GM21447 (cell line): ENCODE results near the gene PHACTR3.

Source experiments
- ATAC-seq: cut with Tn5 transposase; IDR thresholded peaks from one replicate; pipeline ENCODE4 v1.9.1; 2021; ENCODE audit not compliant: unreplicated experiment

PHACTR3 gene

DNA sequence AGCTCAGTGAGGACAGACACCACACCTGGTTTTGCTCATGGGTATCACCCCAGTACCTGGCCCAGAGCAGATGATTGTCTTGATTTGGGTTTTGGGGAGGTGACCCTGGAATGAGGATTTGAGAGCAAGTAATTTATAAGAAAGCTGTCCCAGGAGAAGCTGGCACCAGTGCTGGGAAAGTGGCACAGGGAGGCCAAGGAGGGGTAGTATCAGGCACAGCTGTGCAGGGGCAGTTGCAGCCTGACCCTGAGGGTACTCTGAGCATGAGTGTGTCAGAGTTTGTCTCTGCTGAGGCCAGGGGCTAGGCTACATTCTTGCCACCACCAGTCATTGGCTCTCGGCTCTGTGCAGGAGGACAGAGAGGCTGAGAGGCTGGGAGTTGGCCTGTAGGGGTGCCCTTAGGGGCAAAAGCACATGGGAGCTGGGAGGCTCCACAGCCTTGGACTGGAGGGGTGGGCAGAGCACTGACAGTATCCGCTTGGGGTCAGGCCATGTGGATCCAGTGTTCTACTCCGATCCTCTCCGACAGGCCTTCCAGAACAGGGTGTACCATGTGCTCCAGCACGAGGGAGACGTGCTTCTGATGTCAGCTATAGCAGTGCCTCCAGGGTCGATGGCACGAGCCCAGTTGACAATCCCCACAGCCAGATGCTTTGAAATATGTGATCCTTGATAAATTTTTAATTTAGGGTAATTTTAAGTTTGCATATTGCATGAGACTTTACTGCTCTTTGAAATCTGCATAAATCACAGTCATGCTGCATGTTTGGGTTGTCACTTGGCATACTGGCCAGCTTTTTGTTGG is 121.3 kb downstream of the PHACTR3 start:
- ATAC-seq: no peak

DNA sequence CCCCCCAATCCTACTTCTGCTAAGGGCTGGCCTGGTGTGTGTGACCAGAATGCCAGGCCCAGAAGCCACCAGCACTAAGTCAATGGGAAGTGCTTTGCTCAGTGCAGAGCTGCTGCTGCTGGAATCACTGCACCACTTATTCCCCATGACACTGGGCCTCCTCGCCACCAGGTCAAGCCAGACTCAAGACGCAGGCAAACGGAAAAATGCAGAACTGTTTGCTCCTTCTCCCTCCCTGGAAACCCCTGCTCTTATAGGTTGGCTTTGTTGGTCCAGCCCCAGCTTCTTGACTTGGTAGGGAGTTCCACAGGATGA is 121.9 kb downstream of the PHACTR3 start:
- no peak for ATAC-seq

DNA sequence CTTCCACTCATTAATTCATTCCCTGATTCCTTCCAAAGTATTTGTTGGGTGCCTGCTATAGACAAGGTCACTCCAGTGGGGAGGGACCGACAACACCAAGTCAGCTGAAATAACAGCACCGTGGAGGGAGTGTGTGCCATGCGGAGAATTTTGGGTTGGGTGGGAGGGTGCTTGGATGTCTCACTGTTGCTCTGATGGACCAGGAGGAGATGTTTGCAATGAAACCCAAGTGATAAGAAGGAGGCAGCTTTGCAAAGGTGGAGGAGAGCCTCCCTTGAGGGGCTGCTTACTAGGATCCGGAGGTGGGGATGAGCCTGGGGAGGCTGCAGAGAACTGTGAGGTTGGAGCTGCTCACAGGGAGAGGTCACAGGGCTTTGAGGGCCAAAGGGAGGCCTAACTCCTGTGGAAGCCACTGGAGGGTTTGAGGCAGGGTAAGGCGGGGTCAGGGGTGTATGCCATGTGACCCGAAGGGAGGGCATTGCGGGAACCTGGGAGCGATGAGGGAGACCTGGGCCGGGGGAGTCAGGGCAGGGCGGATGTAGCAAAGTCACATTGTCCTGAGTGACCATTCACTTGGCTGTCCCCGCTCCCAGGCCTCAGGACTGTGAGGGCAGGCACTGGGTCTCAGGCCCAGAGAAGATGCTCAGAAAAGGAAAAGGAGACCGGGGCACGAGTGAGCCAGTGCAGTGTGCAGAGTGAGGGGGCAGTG is 124.5 kb downstream of the PHACTR3 start:
- ATAC-seq: no peak

DNA sequence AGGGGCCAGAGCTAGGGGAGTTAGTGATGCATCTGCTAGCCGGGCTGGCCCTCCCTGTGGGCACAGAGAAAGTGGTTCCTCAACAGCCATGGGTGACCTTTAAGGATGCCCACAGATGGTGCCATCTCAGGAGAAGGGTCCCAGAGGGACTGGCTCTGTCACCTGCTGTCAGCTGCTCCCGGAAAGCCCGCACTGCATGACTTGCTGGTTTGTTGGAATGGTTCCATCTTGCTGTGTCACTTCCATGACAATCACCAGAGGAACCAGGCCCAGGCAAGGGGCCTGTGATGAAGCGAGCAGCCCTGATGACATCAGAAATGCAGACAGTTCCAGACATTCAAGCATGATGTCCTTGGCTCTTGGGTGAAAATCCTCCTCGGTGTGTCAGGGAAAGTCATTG is 125.2 kb downstream of the PHACTR3 start:
- ATAC-seq: no peak

GRCh38 chr20:59730722-59731121 is 126.4 kb downstream of the PHACTR3 start:
- no peak for ATAC-seq

GRCh38 chr20:59731376-59731775 is 127.0 kb downstream of the PHACTR3 start:
- ATAC-seq: no peak

DNA sequence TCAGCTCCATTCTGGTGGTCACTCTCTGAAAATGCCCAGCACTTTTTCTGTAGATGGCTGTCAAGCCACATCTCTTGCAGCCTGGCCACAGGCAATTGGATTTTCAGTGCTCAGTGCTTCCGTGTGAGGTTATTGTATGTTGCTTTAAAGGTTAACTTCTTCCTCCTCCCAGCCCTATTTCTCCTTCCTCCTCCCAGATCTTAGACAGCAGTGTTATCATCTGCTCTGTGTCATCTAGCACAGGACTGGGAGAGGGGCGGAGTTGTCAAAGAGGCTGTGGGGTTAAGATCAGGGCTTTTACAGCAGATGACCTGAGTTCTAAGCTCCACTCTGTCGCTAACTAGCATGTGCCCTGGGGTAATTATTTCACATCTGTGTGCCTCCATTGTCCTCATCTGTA is 129.0 kb downstream of the PHACTR3 start:
- no peak for ATAC-seq

GRCh38 chr20:59735486-59735885 is 131.1 kb downstream of the PHACTR3 start:
- ATAC-seq: no peak

- no peak for ATAC-seq
These were observed 131.6 kb downstream of the PHACTR3 start for GRCh38 chr20:59735917-59736316.

DNA sequence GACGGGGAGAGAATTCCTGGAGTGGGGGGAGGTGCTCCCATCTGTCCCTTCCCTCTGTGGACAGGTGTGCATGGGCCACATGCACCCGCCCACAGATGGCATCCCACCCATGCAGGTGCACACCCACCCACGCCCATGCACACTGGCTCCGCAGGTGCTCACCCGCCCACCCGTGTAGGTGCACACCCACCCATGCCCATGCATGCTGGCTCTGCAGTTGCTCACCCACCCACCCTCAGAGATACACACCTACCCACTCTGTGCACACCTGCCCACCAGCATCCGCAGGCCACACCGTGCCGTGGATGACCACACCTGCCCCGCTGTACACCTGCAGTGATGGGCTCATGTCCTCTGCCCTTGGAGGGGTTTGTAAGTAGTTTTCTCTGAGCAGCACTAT is 132.0 kb downstream of the PHACTR3 start:
- no peak for ATAC-seq

DNA sequence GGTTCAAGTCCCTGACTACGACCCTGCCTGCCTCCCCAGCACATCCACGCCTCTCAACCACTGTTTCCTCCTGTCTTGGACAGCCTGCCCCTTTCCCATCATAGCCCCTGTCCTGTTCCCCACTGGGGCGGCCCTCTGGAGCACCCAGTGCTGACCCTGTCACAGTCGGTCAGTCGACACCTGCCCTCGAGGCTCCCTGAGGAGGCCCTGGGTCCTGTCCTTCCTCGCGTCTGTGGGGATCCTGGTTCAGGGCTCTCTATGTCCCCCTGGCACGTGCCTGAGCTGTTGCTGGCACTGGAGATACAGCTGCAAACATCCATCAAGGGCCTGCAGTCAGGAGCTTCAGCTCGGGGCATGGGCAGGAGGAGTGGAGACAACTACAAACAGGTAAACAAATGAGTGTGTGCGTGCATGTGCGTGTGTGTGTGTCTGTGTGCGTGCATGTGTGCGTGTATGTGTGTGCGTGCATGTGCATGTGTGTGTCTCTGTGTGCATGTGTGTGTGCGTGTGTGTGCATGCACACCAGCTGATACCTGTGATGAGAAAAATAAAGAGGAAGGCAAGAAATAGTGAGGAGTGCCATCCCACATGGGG is 132.8 kb downstream of the PHACTR3 start:
- no peak for ATAC-seq

DNA sequence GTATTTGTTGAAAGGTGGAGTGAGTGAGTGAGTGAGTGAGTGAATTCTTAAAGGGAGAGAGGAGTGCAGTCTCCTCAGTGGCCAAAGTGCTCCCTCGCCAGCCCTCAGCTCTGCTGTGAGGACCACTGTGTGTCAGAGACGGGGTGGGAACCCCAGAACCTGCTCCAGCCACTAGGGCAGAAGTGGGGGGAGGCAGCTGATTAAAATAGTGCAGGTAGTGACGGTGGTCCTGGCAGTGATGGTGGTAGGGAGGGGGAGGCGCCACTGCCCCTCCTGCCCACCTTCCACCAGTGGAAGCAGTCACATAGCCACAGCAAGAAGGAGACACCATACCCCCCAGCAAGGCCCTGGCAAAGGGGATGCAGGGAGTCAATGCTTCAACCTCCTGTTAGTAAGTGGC is 133.5 kb downstream of the PHACTR3 start:
- no peak for ATAC-seq

DNA sequence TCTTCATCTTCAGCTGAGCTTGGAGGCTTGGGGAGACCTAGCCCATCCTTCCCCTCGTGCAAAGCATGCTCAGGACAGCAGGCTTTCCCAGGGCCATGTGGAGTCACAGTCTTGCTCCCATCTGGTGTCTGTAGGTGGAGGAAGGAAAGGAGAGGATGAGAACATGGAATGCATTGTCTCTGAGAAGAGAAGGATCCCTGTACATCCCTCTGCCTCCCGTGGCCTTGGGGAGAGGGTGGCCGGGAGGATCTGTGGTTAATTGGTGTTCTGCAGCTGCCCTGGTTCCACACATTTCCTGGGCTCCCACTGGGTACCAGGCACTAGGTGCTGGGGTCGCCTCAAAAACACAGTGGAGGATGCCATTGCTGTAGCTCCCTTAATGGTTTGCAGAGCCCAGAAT is 134.5 kb downstream of the PHACTR3 start:
- ATAC-seq: no peak

DNA sequence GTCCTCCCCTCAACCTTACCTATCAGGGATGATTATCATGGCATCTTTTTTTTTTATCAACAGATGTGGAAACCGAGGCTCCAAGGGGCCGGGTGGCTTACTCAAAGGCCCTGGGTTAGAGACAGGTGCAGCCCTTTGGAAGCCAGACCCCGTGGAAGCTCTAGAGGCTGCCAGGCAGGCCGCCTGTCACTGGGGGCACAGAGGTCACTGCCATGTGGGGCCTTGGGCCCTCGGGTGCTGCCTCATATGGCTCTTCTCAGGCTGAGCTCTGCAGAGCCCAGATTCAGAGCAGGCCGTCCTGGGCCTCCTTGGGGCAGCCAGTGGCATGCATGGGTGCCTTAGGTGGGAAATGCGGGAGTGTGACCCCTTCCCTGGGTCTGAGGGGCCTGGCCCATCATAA is 136.3 kb downstream of the PHACTR3 start:
- ATAC-seq: no peak

- ATAC-seq: no peak
These were observed 136.7 kb downstream of the PHACTR3 start for GRCh38 chr20:59741073-59741472.

GRCh38 chr20:59742351-59743095 is 138.2 kb downstream of the PHACTR3 start:
- no peak for ATAC-seq

DNA sequence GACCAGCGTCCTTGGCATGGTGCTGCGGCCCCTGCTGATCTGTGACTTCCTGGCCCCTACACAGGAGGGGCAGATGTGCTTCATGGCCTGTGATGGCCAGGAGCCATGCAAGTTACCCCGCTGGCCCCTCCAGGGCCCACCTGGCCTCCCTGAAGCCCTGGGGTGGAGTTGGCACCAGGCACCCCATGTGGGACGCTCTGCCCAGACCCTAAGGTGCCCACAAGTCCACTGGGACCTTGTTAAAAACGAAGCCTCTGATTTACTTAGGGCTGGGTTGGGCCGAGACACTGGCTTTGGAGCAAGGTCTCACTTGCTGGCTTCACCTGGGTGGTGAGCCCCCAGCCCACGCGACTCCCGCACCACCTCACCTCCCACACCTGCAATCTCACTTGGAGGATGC is 139.0 kb downstream of the PHACTR3 start:
- no peak for ATAC-seq

- ATAC-seq: no peak
These were observed 139.6 kb downstream of the PHACTR3 start for GRCh38 chr20:59743767-59744485.

GRCh38 chr20:59744756-59745155 is 140.4 kb downstream of the PHACTR3 start:
- no peak for ATAC-seq

DNA sequence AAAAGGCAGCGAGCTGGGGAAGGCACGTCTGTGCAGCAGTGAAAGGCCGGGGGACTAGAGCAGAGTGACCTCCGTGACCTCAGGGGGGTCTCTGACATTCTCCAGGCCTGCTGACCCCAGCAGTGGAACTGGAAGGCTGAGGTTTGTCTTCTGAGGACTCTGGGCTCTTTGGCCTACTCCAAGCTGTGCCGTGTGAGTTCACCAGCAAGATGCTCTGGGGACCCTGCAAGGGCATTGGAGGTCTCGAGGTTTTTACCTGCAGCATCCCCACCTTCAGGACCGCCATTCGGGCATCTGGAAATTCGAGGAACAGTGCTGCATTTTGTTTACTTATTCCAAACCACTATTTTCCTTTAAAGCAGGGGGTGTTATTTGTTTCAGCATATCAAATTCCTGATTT is 140.9 kb downstream of the PHACTR3 start:
- ATAC-seq: no peak

DNA sequence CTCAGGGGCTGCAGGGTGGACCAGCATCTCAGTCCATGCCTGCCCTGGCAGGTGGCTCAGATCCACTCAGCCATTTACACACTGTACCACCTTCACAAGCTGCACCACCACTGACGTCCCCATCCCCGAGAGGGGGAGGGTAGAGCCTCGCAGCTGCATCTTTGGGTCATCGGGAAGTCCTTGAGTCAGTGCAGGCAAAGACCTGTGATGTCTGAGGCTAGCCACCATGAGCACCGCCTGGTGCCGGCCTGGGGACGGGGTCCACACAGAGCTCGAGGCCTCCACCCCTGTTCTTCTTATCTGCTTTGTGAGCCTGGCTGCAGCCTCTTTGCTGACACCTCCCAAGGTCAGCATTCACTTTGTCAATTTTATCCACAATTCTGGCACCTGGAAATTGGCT is 141.4 kb downstream of the PHACTR3 start:
- no peak for ATAC-seq
